SK-N-SH treated with all-trans-retinoic acid at 6 μM for 48 hours (cell line): ENCODE measurements around the gene KRTAP10-4.

ENCODE experiments used
- ATAC-seq: fragments of 200-7000 bp; cut with Tn5 transposase; 3 replicates; pipeline ENCODE4 v1.9.1; 2020; ENCODE audit warnings: mild to moderate bottlenecking, moderate library complexity
- ARNTL ChIP-seq: fragments of 450-650 bp; formaldehyde crosslinking; IDR thresholded peaks from 2 replicates; pipeline ENCODE4 v1.5.0; 2020; ENCODE audit warnings: low read depth, mild to moderate bottlenecking, moderate library complexity, borderline replicate concordance
- BACH2 ChIP-seq: fragments of 250-450 bp; sonication (Bioruptor Pico); IDR thresholded peaks from 2 replicates; pipeline ENCODE4 v1.9.0; 2021; ENCODE audit warnings: mild to moderate bottlenecking, borderline replicate concordance
- CSDC2 ChIP-seq: fragments of 250-450 bp; sonication (Bioruptor Pico); IDR thresholded peaks from 2 replicates; pipeline ENCODE4 v1.5.0; 2020; ENCODE audit warnings: mild to moderate bottlenecking, moderate library complexity
- GLIS3 ChIP-seq: fragments of 250-450 bp; sonication (Bioruptor Pico); IDR thresholded peaks from 2 replicates; pipeline ENCODE4 v1.5.0; 2020; ENCODE audit warnings: mild to moderate bottlenecking, moderate library complexity
- ISL1 ChIP-seq: fragments of 250-450 bp; sonication (Bioruptor Pico); IDR thresholded peaks from 2 replicates; pipeline ENCODE4 v2.1.2; 2022; ENCODE audit warnings: mild to moderate bottlenecking, moderate library complexity
- OSR1 ChIP-seq: fragments of 250-450 bp; sonication (Bioruptor Pico); IDR thresholded peaks from 2 replicates; pipeline ENCODE4 v1.8.0; 2022; ENCODE audit warnings: moderate library complexity, mild to moderate bottlenecking, inconsistent platforms
- PPARA ChIP-seq: fragments of 250-450 bp; sonication (Bioruptor Pico); IDR thresholded peaks from 2 replicates; pipeline ENCODE4 v1.5.0; 2020; ENCODE audit warnings: mild to moderate bottlenecking, borderline replicate concordance
- RARB ChIP-seq: fragments of 250-450 bp; sonication (Bioruptor Pico); IDR thresholded peaks from 2 replicates; pipeline ENCODE4 v1.8.0; 2021; ENCODE audit warnings: mild to moderate bottlenecking, moderate library complexity
- SNAI2 ChIP-seq: fragments of 250-450 bp; sonication (Bioruptor Pico); IDR thresholded peaks from 2 replicates; pipeline ENCODE4 v1.5.0; 2020; ENCODE audit warnings: mild to moderate bottlenecking, moderate library complexity
- TCF4 ChIP-seq: fragments of 250-450 bp; sonication (Bioruptor Pico); IDR thresholded peaks from 2 replicates; pipeline ENCODE4 v1.8.0; 2021; ENCODE audit warnings: mild to moderate bottlenecking, moderate library complexity, borderline replicate concordance
- TOX ChIP-seq: fragments of 250-450 bp; sonication (Bioruptor Pico); IDR thresholded peaks from 2 replicates; pipeline ENCODE4 v1.8.0; 2021; ENCODE audit warnings: mild to moderate bottlenecking, moderate library complexity, borderline replicate concordance
- ZC3H10 ChIP-seq: fragments of 250-450 bp; sonication (Bioruptor Pico); IDR thresholded peaks from 2 replicates; pipeline ENCODE4 v1.5.1; 2021; ENCODE audit warnings: mild to moderate bottlenecking, moderate library complexity
- ZFP3 ChIP-seq: fragments of 250-450 bp; sonication (Bioruptor Pico); IDR thresholded peaks from 2 replicates; pipeline ENCODE4 v1.5.0; 2020; ENCODE audit warnings: mild to moderate bottlenecking, moderate library complexity
- ZFP30 ChIP-seq: fragments of 450-650 bp; formaldehyde crosslinking; IDR thresholded peaks from 2 replicates; pipeline ENCODE4 v1.5.0; 2022; ENCODE audit warnings: mild to moderate bottlenecking, moderate library complexity
- ZNF70 ChIP-seq: fragments of 450-650 bp; formaldehyde crosslinking; IDR thresholded peaks from 2 replicates; pipeline ENCODE4 v1.5.0; 2020; ENCODE audit warnings: mild to moderate bottlenecking, moderate library complexity
- TF ChIP-seq, protein P1 (sequence below): fragments of 250-450 bp; sonication (Bioruptor Pico); IDR thresholded peaks from 2 replicates; pipeline ENCODE4 v1.5.1; 2020; ENCODE audit warnings: low read depth, mild to moderate bottlenecking, moderate library complexity
- TF ChIP-seq, protein P2 (sequence below): fragments of 250-450 bp; sonication (Bioruptor Pico); IDR thresholded peaks from 2 replicates; pipeline ENCODE4 v1.8.0; 2021; ENCODE audit warnings: low read depth, mild to moderate bottlenecking, moderate library complexity, borderline replicate concordance
- TF ChIP-seq, protein P3 (sequence below): fragments of 250-450 bp; sonication (Bioruptor Pico); IDR thresholded peaks from 2 replicates; pipeline ENCODE4 v1.8.0; 2020; ENCODE audit warnings: mild to moderate bottlenecking, moderate library complexity, borderline replicate concordance
- TF ChIP-seq, protein P4 (sequence below): fragments of 250-450 bp; sonication (Bioruptor Pico); IDR thresholded peaks from 2 replicates; pipeline ENCODE4 v1.5.0; 2020; ENCODE audit warnings: mild to moderate bottlenecking, moderate library complexity

The KRTAP10-4 gene

GRCh38 chr21:44552136-44552535 lies 21.4 kb upstream of the KRTAP10-4 start (continued):
- TF ChIP-seq, protein P1, sequence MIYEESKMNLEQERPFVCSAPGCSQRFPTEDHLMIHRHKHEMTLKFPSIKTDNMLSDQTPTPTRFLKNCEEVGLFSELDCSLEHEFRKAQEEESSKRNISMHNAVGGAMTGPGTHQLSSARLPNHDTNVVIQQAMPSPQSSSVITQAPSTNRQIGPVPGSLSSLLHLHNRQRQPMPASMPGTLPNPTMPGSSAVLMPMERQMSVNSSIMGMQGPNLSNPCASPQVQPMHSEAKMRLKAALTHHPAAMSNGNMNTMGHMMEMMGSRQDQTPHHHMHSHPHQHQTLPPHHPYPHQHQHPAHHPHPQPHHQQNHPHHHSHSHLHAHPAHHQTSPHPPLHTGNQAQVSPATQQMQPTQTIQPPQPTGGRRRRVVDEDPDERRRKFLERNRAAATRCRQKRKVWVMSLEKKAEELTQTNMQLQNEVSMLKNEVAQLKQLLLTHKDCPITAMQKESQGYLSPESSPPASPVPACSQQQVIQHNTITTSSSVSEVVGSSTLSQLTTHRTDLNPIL (CRISPR knock-in tag) = no peak
- TF ChIP-seq SNAI2 = no peak
- TF ChIP-seq, protein P2, sequence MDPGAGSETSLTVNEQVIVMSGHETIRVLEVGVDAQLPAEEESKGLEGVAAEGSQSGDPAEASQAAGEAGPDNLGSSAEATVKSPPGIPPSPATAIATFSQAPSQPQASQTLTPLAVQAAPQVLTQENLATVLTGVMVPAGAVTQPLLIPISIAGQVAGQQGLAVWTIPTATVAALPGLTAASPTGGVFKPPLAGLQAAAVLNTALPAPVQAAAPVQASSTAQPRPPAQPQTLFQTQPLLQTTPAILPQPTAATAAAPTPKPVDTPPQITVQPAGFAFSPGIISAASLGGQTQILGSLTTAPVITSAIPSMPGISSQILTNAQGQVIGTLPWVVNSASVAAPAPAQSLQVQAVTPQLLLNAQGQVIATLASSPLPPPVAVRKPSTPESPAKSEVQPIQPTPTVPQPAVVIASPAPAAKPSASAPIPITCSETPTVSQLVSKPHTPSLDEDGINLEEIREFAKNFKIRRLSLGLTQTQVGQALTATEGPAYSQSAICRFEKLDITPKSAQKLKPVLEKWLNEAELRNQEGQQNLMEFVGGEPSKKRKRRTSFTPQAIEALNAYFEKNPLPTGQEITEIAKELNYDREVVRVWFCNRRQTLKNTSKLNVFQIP (CRISPR knock-in tag) = no peak
- no peak for TF ChIP-seq ZFP30 (CRISPR knock-in tag)
- TF ChIP-seq OSR1 = no peak
- TF ChIP-seq, protein P3, sequence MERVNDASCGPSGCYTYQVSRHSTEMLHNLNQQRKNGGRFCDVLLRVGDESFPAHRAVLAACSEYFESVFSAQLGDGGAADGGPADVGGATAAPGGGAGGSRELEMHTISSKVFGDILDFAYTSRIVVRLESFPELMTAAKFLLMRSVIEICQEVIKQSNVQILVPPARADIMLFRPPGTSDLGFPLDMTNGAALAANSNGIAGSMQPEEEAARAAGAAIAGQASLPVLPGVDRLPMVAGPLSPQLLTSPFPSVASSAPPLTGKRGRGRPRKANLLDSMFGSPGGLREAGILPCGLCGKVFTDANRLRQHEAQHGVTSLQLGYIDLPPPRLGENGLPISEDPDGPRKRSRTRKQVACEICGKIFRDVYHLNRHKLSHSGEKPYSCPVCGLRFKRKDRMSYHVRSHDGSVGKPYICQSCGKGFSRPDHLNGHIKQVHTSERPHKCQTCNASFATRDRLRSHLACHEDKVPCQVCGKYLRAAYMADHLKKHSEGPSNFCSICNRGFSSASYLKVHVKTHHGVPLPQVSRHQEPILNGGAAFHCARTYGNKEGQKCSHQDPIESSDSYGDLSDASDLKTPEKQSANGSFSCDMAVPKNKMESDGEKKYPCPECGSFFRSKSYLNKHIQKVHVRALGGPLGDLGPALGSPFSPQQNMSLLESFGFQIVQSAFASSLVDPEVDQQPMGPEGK (CRISPR knock-in tag) = no peak

GRCh38 chr21:44552681-44553080 lies 20.8 kb upstream of the KRTAP10-4 start:
- no peak for ATAC-seq
- TF ChIP-seq TOX (CRISPR knock-in tag) (no peak), ARNTL (CRISPR knock-in tag) (no peak), ISL1 (CRISPR knock-in tag) (no peak), ZFP3 (CRISPR knock-in tag) (no peak), SNAI2 (no peak), OSR1 (no peak), GLIS3 (no peak), ZC3H10 (CRISPR knock-in tag) (no peak)
- TF ChIP-seq, protein P4, sequence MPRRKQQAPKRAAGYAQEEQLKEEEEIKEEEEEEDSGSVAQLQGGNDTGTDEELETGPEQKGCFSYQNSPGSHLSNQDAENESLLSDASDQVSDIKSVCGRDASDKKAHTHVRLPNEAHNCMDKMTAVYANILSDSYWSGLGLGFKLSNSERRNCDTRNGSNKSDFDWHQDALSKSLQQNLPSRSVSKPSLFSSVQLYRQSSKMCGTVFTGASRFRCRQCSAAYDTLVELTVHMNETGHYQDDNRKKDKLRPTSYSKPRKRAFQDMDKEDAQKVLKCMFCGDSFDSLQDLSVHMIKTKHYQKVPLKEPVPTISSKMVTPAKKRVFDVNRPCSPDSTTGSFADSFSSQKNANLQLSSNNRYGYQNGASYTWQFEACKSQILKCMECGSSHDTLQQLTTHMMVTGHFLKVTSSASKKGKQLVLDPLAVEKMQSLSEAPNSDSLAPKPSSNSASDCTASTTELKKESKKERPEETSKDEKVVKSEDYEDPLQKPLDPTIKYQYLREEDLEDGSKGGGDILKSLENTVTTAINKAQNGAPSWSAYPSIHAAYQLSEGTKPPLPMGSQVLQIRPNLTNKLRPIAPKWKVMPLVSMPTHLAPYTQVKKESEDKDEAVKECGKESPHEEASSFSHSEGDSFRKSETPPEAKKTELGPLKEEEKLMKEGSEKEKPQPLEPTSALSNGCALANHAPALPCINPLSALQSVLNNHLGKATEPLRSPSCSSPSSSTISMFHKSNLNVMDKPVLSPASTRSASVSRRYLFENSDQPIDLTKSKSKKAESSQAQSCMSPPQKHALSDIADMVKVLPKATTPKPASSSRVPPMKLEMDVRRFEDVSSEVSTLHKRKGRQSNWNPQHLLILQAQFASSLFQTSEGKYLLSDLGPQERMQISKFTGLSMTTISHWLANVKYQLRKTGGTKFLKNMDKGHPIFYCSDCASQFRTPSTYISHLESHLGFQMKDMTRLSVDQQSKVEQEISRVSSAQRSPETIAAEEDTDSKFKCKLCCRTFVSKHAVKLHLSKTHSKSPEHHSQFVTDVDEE (CRISPR knock-in tag) = no peak

GRCh38 chr21:44555200-44555875 lies 18.2 kb upstream of the KRTAP10-4 start:
- no peak for ATAC-seq
- TF ChIP-seq, protein P3 (CRISPR knock-in tag) = no peak
- TF ChIP-seq, protein P2 (CRISPR knock-in tag) = no peak
- TF ChIP-seq, protein P1 (CRISPR knock-in tag) = no peak
- TF ChIP-seq ZFP3 (CRISPR knock-in tag) (no peak), CSDC2 (CRISPR knock-in tag) (no peak), ISL1 (CRISPR knock-in tag) (no peak), TCF4 (CRISPR knock-in tag) (no peak), ZNF70 (CRISPR knock-in tag) (no peak), RARB (CRISPR knock-in tag) (no peak), BACH2 (CRISPR knock-in tag) (no peak), PPARA (no peak)
- TF ChIP-seq, protein P4 (CRISPR knock-in tag) = no peak
